K562 (cell line): Measurements from ENCODE around the gene TRIM68.

Experiments used
- BCL6 ChIP-seq: fragments of 250-450 bp; sonication (Bioruptor Pico); IDR thresholded peaks from 2 replicates; pipeline ENCODE4 v1.4.0; 2020
- CHD2 ChIP-seq: IDR thresholded peaks from 2 replicates; pipeline ENCODE4 v1.6.1; 2011; ENCODE audit warnings: low read depth, low read length
- CTCF ChIP-seq, 3 experiments: IDR thresholded peaks in 2 of 3; conservative IDR thresholded peaks in 1 of 3; 2 replicates each; pipeline ENCODE4 v1.5.1; 2011 to 2012; ENCODE audit warnings: low read length in 3 of 3, mild to moderate bottlenecking in 3 of 3, control low read depth in 2 of 3, improper control_type of control experiment in 1 of 3, inconsistent platforms in 1 of 3, low read depth in 1 of 3, mixed read lengths in 1 of 3, moderate library complexity in 1 of 3; ENCODE audit not compliant: insufficient read depth in 2 of 3
- E2F3 ChIP-seq: fragments of 250-450 bp; sonication (Bioruptor Pico); IDR thresholded peaks from 2 replicates; pipeline ENCODE4 v1.4.0; 2020; ENCODE audit warnings: mild to moderate bottlenecking
- ELF4 ChIP-seq: fragments of 450-650 bp; formaldehyde crosslinking; IDR thresholded peaks from 2 replicates; pipeline ENCODE4 v1.4.0; 2022; ENCODE audit warnings: missing genetic modification characterization
- NFE2L1 ChIP-seq: fragments of 450-650 bp; IDR thresholded peaks from 2 replicates; pipeline ENCODE4 v1.6.1; 2016; ENCODE audit warnings: missing genetic modification characterization, low read depth, mild to moderate bottlenecking, missing compliant biosample characterization, moderate library complexity, borderline replicate concordance
- POLR2AphosphoS5 ChIP-seq: IDR thresholded peaks from 2 replicates; pipeline ENCODE4 v1.6.1; 2011; ENCODE audit warnings: mild to moderate bottlenecking, low read depth, low read length, moderate library complexity; ENCODE audit not compliant: control insufficient read depth, insufficient read depth
- SIX5 ChIP-seq, 2 experiments: IDR thresholded peaks; 2 replicates each; pipeline ENCODE4 v1.6.1; 2011; ENCODE audit warnings: low read length in 2 of 2, borderline replicate concordance in 1 of 2, low read depth in 1 of 2, mild to moderate bottlenecking in 1 of 2, moderate library complexity in 1 of 2; ENCODE audit not compliant: insufficient read depth in 1 of 2
- ZBTB33 ChIP-seq: sonication (generic); formaldehyde crosslinking; IDR thresholded peaks from 2 replicates; pipeline ENCODE4 v1.8.1; 2023; ENCODE audit warnings: mild to moderate bottlenecking, missing genetic modification reagents
- ZNF224 ChIP-seq: sonication (generic); formaldehyde crosslinking; IDR thresholded peaks from 2 replicates; pipeline ENCODE4 v1.8.0; 2022; ENCODE audit warnings: mild to moderate bottlenecking, missing genetic modification reagents
- ZNF830 ChIP-seq: fragments of 250-450 bp; sonication (Bioruptor Pico); IDR thresholded peaks from 2 replicates; pipeline ENCODE4 v1.5.0; 2021; ENCODE audit warnings: mild to moderate bottlenecking
- TF ChIP-seq, protein P1 (sequence below), 2 experiments: fragments of 450-650 bp in 1 of 2; sonication (generic) in 1 of 2; formaldehyde crosslinking in 1 of 2; IDR thresholded peaks in 1 of 2; conservative IDR thresholded peaks in 1 of 2; 2 replicates each; pipeline versions ENCODE4 v1.6.1 to v1.8.1; 2016 to 2023; ENCODE audit warnings: mild to moderate bottlenecking in 2 of 2, moderate library complexity in 2 of 2, inconsistent platforms in 1 of 2, missing genetic modification reagents in 1 of 2

GRCh38 chr11:4654635-4655369, 46.8 kb upstream of the TRIM68 start:
- TF ChIP-seq ZBTB33 (CRISPR knock-in tag) (no peak), CTCF (IDR thresholded peaks at IDR 0.05 in 2 of 3, conservative IDR thresholded peaks at IDR 0.05 in 1 of 3; ENCODE audit: insufficient read depth in 2 of 3, low read depth in 1 of 3, low read length in 3 of 3) (no peak), NFE2L1 (no peak), POLR2AphosphoS5 (no peak), ZNF224 (no peak), E2F3 (CRISPR knock-in tag) (no peak), ZNF830 (CRISPR knock-in tag) (no peak), SIX5 (IDR thresholded peaks at IDR 0.05; ENCODE audit: borderline replicate concordance in 1 of 2, insufficient read depth in 1 of 2, low read depth in 1 of 2, low read length in 2 of 2) (no peak), BCL6 (CRISPR knock-in tag) (no peak), ELF4 (CRISPR knock-in tag) (no peak), CHD2 (no peak)
- TF ChIP-seq, protein P1, sequence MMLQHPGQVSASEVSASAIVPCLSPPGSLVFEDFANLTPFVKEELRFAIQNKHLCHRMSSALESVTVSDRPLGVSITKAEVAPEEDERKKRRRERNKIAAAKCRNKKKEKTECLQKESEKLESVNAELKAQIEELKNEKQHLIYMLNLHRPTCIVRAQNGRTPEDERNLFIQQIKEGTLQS (IDR thresholded peaks at IDR 0.05) = no peak
- TF ChIP-seq, protein P1 (CRISPR knock-in tag; conservative IDR thresholded peaks at IDR 0.05) = no peak
